HG02970 (cell line): ENCODE measurements around the gene FNDC5.
"Not testable (repeated sequence)": the region's sequence is repeated elsewhere in the genome, so short reads cannot be mapped to it uniquely, and the experiment has no call there.

Source experiments
- ATAC-seq: cut with Tn5 transposase; IDR thresholded peaks from one replicate; pipeline ENCODE4 v1.9.1; 2021; ENCODE audit warnings: mild to moderate bottlenecking, moderate library complexity, moderate number of reproducible peaks; ENCODE audit not compliant: unreplicated experiment, low FRiP score

Gene FNDC5

GRCh38 chr1:32870615-32871363 is at the start of gene FNDC5:
TSS of gene FNDC5 (minus strand) at chr1:32870912.
- no peak for ATAC-seq

- no peak for ATAC-seq
These were observed 49.4 kb upstream of the FNDC5 start for GRCh38 chr1:32919811-32920733.

- ATAC-seq = no peak
These were observed 47.5 kb upstream of the FNDC5 start for GRCh38 chr1:32918179-32918578.

GRCh38 chr1:32917521-32917920 is 46.8 kb upstream of the FNDC5 start:
- no peak for ATAC-seq

GRCh38 chr1:32915766-32916706 is 45.3 kb upstream of the FNDC5 start:
- no peak for ATAC-seq

GRCh38 chr1:32910319-32910718 is 39.6 kb upstream of the FNDC5 start:
- ATAC-seq = no peak

- no peak for ATAC-seq
These were observed 36.7 kb upstream of the FNDC5 start for GRCh38 chr1:32907435-32907834.

GRCh38 chr1:32906654-32907053 is 35.9 kb upstream of the FNDC5 start:
- ATAC-seq = no peak

GRCh38 chr1:32905588-32905987 is 34.9 kb upstream of the FNDC5 start:
- not testable (repeated sequence) for ATAC-seq

GRCh38 chr1:32904797-32905196 is 34.1 kb upstream of the FNDC5 start:
- ATAC-seq = no peak

GRCh38 chr1:32903991-32904785 is 33.5 kb upstream of the FNDC5 start:
- no peak for ATAC-seq

- ATAC-seq = no peak
These were observed 31.8 kb upstream of the FNDC5 start for GRCh38 chr1:32902535-32902920.

- no peak for ATAC-seq
These were observed 31.3 kb upstream of the FNDC5 start for GRCh38 chr1:32901823-32902534.

GRCh38 chr1:32900956-32901822 is 30.5 kb upstream of the FNDC5 start, which contains the start of gene TMEM54:
TSS of gene TMEM54 (minus strand) at chr1:32901389. CDS start at chr1:32901238, 151 bp downstream.
- ATAC-seq = no peak

GRCh38 chr1:32900371-32900955 is 29.8 kb upstream of the FNDC5 start:
- ATAC-seq = no peak

GRCh38 chr1:32899586-32900296 is 29.0 kb upstream of the FNDC5 start:
- ATAC-seq = no peak

GRCh38 chr1:32898958-32899357 is 28.2 kb upstream of the FNDC5 start:
- no peak for ATAC-seq
